ENCODE results near the gene SH3RF3.
"Not testable (repeated sequence)": the region's sequence is repeated elsewhere in the genome, so short reads cannot be mapped to it uniquely, and the experiment has no call there.

SH3RF3 gene

DNA sequence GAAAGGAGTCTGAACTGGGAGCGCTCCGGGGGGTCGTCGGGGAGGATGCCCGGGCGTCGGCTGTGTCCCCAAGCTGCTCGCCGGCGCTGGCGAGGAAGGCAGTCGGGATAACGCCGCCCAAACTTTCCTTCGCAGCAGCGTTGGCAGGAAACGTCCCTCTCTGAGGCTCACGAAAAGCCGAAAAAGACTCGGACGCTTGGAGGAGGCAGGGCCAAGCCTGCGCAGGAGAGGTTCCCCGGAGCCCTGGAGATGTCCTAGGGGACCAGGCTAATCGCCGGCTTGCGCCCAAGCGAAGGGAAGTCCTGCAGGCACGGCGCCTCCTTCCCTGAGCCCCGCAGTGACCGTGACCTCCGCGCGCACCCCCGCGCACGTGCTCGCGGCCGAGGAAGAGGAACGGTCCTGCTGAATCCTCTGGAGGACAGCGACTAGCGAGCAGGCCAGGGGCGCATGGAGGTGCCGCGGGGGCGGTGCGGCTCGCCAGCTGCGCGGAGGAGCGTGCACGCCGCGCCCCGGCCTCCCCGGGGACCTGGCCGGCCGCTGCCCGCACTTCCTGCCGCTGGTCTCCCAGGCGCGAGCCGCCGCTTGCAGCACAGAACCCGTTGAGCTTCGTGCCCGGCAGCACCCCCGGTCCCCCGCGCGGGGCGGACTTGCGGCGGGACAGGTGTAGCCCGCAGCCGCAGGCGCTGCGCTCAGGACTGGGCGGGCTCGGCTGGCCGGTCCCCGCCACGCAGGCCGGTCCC, at the start of gene SH3RF3:
TSS of gene SH3RF3 (plus strand) at position 590 of the 740 bp plus-strand sequence.
- DNase-seq, result peak; percentile 9

DNA sequence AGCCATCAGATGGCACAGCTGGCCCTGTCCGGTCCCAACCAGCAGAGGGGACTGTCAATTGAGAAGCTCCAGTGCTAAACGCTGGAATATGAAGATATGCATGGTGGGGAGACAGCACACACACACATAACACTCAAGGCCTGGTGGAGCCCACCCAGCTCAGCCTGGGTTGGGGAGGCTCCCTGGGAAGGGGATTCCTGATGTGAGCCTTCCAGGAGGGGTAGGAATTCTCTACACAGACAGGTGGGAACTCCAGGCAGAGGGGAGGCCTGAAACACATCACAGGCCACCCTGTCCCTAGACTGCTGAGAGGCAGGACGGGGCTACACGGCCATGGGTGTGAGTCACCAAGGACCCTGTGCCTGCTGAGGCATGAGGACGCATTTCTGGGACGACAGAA, 49.4 kb upstream of the SH3RF3 start:
- DNase-seq, result no peak

DNA sequence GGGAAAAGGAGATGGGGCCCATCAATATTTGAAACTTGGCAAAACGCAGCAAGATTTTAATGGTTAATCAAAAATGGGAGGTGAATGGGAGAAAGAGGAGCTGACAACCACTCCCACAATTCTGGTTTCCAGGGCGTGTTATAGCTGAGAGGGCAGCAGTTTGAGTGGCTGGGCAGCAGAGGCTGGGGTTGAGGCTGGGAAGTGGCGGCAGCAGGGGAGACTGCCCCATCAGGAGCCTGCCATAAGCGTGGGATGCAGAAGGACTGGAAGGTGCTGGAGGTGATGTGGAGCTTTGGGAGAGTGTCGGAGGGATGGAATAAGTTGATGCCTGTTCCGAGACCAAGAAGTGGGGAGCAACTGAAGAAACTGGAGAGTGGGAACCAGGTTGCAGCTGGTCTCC, 48.9 kb upstream of the SH3RF3 start:
- no peak for DNase-seq

DNA sequence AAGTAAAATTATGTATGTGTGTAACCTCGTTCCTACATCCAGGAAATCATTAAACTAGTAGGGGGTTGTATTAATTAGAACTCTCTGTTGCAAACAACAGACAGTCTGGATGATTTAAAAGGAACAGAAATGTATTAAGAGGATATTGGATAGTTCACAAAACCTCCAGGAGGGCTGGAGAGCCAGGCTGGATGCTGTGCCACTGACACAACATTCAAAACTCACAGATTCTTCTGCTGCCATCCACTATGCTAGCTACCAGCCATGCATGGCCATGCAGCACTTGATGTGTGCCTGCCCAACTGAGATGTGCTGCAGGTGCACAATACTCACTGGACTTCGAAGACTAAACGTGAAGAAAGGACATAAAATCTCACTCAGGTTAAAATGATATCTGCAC, 48.2 kb upstream of the SH3RF3 start:
- no peak for DNase-seq

DNA sequence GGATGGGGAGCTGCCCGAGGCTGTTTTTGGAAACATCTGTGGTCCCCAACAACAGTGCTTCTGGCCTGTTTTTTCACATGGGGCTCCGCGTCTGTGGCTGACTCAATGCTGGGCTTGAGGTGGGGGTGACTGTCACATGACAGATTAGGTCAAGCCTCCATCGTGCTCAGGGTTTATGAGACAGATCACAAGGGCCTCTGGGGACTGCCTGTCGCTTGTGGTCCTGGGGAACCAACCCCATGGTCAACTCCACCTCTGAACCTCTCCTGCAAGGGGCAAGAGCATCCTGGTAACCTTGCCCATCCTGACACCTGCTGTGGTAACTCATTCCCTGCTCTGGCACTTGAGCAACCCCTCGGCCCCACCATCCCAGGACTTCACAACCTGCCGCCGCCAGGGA, 47.6 kb upstream of the SH3RF3 start:
- DNase-seq, result no peak

DNA sequence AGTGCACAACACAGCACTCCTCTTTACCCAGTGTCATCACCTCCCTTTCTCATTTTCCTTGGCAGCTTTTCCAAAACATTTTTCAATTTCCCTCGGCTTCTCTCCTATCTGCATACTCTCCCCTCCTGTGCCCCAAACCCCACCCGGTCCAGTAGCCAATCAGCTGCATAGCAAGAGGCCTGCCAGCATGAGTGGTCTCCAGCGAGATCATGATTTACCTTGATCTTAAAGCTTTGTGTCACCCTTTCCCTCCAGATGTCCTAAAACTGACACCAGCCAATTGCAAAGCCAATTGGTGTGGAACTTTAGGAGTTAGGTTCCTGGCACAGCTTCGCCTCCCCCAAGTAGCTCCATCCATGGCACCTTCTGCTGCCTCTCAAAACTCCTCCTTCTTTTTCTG, 45.2 kb upstream of the SH3RF3 start:
- DNase-seq, result no peak

DNA sequence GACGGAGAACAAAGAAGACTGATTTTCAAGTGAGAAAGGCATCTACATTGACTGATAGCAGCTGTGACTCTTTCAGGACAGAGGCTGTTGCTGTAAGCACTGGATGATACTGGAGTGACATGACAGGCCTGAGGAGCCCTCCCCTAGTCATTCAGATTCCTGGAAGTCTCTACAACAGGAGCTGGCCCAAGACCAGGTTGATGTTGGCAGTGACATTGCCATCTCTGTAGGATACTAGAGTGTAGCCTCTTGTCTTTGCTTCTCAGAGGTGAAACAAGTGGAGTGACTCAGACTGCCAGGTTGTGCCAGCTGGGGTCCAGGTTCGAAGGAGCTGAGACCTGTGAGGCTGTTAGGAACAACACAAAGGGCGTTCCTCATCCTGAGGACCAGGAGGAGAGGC, 44.7 kb upstream of the SH3RF3 start:
- no peak for DNase-seq

DNA sequence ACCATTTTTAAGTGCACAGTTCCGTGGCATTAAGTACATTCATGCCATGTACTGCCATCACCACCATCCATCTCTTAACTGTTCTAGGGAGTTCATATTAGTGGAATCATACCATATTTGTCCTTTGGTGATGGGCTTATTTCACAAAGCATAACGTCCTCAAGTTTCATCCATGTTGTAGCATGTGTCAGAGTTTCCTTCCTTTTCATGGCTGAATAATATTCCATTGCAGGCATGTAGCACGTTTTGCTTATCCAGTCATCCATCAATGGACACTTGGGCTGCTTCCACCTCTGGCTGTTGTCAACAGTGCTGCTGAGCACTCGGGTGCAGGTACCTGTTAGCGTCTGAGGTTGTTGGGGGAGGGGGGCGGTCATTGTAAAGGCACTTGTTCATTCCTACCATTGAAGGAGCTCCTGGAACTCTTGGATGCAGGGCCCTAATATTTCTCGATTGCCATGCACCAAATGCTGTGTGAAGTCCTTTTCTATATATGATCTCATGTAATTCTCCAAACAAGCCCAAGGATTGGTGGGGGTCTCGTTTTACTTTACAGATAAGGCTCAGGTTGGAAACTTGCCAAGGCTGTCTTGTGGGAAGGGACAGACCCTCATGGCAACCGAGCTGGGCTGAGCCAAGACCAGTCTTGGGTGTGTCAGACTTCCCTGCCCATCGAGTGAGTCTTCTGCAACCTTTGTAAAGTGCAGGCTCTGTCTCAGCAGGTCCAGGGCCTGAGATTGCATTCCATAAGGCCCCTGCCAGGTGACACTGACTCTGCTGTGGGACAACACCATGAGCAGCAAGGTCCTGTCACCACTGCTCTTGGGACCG, 42.9 kb upstream of the SH3RF3 start:
- no peak for DNase-seq

DNA sequence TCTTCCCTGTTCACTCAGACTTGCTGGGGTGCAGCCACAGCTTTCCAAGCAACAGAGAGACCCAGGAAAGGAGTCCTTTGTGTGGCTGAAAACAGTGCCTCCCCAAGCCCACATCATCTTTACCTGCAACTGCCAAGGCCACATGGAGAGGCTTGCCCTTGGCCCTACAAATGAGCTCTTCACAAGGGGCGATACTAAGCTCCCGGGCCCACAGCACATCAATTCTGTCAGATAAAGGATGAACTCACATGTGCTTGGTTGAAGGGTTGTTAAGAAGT, 42.3 kb upstream of the SH3RF3 start:
- no peak for DNase-seq

DNA sequence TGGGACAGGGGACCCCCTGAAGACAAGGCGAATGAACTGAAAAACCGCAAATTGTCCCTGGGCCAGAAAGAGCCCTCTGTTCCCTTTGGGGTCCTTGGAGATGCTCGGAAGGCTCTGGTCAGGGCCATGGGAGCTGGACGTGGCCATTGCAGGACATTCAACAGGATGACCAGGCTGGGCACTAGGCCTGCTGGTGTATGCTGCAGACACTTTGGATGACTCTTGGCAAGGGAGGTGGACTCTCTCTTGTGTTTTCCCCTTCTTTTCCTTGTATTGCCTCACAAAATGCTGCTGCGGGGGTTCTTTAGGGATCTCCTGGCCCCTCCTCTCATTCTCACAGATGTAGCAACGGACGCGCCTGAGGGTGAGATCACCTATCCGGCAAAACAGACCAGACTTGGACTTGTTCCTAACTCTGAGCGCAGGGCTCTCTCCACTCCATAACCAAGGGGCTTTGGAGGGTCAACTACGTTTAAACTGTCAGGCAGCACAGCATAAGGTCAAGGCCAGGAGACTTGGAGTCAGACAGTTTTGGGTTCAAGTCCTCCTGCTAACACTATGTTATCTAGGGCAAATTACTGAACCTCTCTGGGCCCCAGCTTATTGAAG, 41.8 kb upstream of the SH3RF3 start:
- no peak for DNase-seq

DNA sequence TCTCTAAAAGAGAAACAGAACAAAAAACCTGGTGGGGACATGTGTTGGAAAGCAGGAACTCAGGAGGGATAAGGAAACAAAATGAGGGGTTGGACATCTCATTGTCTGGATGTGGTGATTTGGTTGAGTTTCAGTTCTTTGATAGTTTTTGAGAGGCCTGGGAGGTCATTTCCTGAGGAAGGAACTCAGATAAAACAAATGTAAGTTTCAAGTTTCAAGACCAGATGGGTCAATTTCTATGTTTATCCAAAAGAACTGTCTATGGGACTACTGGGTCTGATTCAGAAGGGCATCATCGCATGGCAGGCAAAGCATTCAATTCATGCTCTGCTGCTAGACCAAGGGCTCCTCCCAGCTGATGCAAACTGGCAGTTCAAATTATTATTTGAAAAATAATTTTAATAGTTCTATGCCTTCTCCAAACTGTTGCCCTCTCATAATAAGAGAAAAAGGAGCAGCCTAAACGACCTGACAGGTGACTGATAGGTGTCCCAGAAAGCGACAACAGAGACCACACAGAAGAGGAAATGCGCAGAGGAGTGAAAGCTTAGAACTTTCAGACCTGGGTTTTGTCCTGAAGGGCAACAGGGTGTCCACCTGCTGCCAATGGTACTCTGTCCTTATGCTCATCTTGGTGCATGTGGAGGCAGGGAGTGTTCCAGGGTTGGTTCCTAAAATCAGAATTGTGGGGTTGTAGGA, 39.3 kb upstream of the SH3RF3 start:
- DNase-seq, result no peak

DNA sequence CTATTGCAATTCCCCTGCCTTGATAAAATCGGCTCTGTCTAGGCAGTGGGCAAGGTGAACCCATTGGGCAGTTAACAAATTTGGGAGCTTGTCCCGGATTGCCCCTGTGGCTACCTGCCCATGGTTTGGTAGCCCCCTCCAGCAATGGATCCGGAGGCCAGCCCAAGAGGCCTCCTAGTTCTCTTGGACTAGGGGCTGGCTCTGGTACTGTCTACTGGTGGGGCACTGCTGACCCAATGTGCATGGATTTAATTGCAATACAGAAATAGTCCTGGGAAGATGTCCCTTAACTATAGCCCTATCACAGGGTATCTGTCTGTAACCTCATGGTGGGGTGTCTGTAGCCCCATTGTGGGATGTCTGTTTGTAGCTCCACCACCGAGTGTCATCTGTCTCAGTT, 37.5 kb upstream of the SH3RF3 start:
- no peak for DNase-seq

DNA sequence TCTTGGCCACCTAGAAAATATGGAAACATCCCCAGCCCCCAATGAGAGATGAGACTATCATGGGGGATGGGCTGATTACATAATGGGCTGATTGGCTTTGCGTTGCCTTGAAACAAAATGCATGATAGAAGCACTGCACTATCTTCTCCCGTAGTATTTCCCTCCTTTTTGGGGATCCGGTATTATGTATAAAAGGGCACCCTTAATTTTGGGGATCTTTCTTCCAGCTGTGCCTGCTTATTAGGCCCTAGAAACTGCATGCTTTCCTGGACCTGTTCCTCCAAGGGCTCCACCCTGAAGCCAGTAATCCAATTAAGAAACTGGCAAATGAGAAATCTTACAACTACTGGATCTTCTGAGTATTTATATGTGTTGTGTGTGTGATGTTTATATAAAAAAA, 34.9 kb upstream of the SH3RF3 start:
- no peak for DNase-seq

DNA sequence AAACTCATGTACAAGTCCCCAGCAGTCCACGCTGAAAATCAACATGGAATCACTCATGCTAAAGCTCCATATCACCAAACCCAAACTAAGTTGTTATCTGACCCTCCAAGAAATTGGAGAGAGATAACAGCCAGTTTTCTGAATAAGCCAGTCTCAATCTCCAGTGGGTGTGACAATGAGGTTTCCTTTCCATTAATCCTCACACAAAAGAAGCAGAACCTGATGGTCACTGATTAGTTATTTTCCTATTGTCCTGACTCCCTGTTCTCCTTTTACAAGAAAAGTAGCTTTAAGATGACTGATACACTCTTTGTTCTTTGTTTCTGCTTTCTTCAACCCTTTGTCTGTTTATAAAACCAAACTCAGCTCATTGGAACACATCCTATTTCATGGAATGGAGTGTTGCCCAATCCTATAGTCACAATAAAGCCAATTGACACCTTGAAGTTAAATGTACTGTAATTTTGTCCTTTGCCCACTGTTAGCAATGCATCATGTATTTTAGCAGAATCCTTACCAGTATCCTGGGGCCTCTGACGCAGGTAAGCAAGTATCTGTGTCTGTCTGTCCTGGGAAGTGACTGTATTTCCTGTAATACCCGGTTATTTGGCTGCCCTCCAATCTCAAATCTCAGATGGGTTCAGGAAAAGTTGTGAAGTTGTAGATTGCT, 30.6 kb upstream of the SH3RF3 start:
- DNase-seq, result no peak

DNA sequence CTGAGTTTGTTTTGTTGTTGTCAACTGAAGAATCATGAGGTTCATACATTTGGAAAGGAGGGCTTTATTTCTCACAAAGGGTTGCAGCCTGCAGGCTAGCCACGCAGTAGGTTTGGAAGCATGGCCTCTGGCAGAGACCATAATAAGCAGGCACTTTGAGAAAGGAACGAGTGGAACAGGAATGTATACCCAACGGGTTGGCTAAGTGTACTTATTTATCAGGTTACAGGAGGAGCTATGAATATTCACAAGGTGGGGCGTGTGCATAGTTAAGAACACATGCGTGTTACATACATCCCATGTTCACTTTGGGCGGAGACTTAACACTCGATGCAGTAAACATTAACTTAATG, 30.1 kb upstream of the SH3RF3 start:
- no peak for DNase-seq

DNA sequence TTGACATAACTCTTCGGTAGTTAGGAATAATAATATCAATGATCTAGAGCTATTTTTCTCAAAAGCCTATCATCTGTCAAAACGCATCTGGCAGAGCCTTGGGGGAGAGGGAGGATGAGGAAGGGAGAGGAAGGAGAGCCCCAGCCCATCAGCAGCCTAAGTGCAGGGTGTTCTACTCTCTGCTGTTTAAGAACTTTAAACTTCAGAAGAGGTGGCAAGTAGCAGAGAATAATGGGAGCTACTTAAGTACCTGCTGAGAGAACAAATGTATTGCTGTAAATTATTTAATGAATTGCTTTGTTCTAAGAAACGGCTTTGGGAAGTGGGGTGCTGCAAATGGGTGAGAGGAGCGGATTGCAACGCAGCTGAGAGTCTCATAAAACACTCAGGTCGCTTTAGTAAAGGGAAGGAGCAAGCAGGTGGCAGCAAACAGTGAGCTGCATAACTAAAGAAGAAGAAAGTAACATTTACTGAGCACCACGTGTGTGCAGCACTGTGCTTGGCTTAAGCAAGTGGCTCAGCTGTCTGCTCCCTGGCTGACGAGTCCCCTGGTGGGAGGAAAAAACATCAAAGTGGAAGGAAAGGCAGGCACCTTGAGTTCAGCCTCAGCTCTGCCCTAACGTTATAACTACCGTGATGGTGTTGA, 26.3 kb upstream of the SH3RF3 start:
- no peak for DNase-seq

DNA sequence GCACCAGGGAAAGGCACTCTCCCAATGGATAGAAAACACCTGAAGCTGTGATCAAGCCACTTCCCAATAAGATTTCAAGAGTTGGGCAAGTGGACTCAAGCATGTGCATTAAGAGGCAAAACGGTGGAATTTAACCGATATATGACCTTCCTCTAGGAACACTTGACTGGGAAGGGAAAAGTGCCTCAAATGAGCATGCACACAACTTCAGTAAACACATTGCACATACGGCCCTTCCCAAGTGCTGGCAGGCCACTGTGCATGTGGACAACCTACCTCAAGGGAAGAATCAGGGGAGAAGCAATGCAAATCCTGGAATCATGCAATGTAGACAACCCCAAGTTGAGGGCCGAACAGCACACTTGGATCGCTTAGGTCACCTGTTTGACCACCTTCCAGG, 23.9 kb upstream of the SH3RF3 start:
- DNase-seq, result no peak

DNA sequence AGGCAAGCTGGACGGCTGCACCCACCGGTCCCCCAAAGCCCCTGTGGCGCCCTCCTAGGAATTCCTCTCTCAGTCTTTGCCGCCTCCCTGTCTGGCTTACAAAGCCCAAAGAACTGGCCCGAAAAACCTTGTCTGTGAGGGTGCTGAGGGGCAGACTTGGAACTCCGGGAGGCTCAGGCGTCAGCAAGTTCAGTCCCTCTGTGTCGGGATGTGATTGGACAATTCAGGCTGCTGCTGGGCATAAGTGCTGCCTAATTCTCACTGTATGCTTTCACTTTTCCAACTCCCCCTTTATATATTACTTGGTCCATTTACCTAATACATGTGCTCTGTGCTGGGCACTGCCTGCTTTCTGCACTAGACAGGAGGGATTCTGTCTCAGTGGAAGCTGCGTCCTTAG, 20.3 kb upstream of the SH3RF3 start:
- DNase-seq, result no peak

DNA sequence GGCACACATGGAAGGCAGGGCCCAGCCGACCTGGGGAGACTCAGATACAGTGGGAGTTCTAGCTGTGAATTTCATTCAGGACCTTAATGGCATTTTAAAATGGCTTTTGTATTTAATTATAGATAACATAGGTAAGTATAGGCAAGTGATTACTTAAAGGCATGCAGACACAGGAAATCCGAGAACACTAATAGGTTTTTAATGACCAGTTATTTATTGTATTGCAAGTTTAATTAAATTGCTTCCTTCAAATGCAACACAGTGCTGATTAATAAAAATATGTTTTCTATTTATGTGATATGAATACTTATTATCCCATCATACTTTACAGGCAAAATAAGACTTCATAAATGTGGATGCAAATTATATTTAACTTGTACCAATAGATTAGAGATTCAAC, 19.7 kb upstream of the SH3RF3 start:
- no peak for DNase-seq

DNA sequence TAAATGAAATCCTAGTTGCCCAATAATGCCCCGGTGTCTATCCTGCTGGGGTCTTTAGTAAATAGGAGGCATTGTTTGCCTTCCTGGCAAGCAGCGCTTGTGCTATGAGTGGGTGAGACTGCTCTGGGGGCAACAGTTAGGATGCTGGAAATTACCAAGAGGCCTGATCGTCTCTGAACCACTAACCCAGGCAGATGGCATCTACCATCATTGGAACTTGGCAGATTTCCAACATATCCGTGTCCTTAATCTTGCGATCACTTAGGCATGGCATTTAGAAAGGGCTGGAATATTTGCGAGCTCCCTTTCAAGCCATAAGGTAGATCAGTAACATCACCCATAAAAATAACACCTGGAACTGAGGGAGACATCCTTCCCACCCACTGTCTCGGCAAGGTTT, 18.8 kb upstream of the SH3RF3 start:
- no peak for DNase-seq

DNA sequence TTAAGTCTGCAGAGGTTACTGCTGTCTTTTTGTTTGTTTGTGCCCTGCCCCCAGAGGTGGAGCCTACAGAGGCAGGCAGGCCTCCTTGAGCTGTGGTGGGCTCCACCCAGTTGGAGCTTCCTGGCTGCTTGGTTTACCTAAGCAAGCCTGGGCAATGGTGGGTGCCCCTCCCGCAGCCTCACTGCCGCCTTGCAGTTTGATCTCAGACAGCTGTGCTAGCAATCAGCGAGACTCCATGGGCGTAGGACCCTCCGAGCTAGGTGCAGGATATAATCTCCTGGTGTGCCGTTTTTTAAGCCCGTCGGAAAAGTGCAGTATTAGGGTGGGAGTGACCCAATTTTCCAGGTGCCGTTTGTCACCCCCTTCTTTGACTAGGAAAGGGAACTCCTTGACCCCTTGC, 11.8 kb upstream of the SH3RF3 start:
- not testable (repeated sequence) for DNase-seq

DNA sequence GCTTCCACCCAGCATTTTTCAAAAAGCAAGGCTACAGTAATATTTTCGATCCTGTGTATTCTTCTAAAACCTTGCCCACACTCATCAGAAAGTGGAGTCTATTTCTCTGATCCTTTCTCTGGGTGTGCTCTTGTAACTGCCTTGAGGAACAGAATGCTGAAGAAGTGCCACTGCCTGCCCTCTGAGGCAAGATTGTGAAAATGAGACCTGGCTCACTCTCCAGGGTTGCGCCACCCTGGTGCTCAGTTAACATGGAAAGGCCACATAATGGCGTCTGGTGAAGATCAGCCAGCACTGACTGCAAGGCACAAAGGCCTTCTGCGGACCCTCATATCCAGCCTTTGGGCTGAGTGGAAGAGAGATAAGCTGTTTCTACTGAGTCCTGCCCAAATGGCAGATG, 11.2 kb upstream of the SH3RF3 start:
- no peak for DNase-seq

DNA sequence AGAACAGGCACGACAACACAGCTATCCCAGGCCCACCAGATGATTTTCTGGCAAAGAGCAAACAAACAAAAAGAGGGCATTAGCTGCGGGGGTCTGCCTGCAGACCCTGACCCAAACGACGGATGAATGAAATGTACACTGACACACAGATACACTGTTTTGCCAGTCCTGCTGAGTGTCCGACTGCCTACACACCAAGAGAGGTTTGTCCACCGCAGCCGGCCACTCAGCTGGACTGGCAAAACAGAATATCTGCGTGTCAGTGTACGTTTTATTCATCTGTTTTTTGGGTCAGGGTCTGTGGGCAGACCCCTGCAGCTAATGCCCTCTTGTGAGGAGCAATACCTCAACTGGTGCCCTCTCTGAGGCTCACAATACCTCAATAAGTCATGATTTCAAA, 10.7 kb upstream of the SH3RF3 start:
- DNase-seq, result no peak

All from amniotic stem cell (primary cell).